GM21825 (cell line): ENCODE data around the gene SLC43A1.
"Not testable (repeated sequence)": the region's sequence is repeated elsewhere in the genome, so short reads cannot be mapped to it uniquely, and the experiment has no call there.

ENCODE experiments used
- ATAC-seq: cut with Tn5 transposase; IDR thresholded peaks from one replicate; pipeline ENCODE4 v1.9.1; 2021; ENCODE audit warnings: mild to moderate bottlenecking, moderate library complexity; ENCODE audit not compliant: unreplicated experiment

Gene SLC43A1

GRCh38 chr11:57515332-57516060, at the start of gene SLC43A1:
Gene SLC43A1, minus strand, starts transcription at chr11:57515702. Its CDS starts 1,591 bp downstream, at chr11:57514111.
- ATAC-seq = peak; percentile 51

DNA sequence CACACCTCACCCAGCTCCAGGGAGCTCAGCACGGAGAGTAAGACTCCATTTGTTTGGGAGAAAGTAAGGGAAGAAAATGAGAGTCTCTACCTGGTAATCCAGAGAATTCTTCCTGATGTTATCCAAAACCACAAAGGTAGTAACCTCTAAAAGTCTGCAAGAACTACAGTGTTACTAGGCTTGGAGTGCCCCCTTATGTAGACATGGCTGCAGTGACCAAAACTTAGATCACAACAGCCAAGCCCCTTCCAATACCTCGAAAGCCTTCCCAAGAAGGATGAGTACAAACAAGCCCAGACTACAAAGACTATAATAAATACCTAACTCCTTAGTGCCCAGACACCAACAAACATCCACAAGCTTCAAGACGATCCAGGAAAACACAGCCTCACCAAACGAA, 47.1 kb upstream of the SLC43A1 start:
- ATAC-seq = no peak

- no peak for ATAC-seq
These were observed 44.6 kb upstream of the SLC43A1 start for GRCh38 chr11:57560146-57560545.

GRCh38 chr11:57556041-57556440, 40.5 kb upstream of the SLC43A1 start:
- no peak for ATAC-seq

DNA sequence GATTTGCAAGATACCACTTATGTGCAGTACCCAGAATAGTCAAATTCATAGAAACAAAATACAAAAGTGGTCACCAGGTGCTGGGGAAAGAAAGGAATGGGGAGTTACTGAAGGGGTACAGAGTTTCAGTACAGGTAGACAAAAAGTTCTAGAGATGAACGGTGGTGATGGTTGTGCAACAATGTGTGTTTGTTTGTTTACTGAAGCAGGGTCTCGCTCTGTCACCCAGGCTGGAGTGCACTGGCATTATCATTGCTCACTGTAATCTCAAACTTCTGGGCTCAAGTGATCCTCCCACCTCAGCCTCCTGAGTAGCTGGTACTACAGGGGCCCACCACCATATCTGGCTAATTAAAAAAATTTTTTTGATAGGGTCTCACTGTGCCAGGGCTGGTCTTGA, 39.9 kb upstream of the SLC43A1 start:
- ATAC-seq = no peak

- ATAC-seq = no peak
These were observed 37.0 kb upstream of the SLC43A1 start for GRCh38 chr11:57552479-57552878.

GRCh38 chr11:57551941-57552340, 36.4 kb upstream of the SLC43A1 start:
- ATAC-seq = no peak

DNA sequence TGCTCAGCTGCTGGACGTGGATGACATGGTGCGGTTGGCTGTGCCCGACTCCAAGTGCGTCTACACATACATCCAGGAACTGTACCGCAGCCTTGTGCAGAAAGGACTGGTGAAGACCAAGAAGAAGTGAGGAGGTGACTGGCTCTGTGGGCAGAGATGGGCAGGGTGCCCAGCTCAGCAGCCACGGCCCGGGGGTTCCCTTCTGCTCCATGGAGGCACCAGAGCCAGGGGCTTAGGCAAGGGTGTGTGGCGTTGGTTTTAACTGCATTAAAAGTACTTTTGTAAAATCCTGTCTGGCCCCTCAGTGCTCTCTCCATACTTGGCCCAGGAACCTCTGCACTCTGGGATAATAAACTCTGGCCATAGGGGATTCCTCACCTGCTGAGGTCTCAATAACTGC, 34.5 kb upstream of the SLC43A1 start:
- no peak for ATAC-seq

DNA sequence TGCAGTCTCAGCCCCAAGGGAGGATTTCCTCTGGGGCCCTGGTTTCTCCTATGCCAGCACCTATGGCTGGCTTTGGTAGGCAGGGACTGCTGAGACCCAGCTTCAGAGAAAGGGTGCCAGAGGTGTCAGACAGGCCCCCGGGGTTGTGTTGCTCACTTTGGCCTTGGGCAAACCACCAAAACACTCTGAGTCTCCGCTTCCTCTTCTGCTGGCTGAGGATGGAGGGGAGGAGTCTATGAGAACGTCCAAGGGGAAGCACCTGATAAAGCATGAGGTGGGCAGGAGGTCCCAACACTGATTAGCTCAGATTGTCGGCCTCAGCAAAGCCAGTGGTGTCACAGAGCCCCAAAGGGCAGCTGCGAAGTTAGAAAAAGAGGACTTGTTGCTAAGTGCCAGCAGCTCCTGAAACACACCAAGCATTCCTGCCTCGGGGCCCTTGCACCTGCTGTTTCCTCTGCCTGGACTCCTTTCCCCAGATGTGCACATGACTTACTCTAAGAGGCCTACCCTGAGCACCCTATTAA, 32.4 kb upstream of the SLC43A1 start:
- ATAC-seq = peak; percentile 94

- ATAC-seq = peak; percentile 48
These were observed 31.5 kb upstream of the SLC43A1 start for GRCh38 chr11:57546869-57547475.

- no peak for ATAC-seq
These were observed 30.9 kb upstream of the SLC43A1 start for GRCh38 chr11:57546451-57546850.

- no peak for ATAC-seq
These were observed 30.4 kb upstream of the SLC43A1 start for GRCh38 chr11:57545883-57546282.

DNA sequence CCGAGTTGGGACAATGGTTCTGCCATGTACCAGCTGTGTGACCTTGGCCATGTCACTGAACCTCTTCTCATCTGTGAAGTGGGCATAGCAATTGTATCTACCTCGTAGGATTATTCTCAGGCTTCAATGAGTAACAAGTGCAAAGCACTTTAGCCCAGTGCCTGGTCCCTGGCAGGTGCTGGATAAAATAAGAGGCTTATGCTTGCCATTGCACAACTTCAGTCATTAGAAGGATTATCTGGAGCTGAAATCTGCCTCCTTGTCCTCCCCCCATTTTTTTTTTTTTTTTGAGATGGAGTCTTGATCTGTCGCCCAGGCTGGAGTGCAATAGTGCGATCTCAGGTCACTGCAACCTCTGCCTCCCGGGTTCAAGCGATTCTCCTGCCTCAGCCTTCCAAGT, 29.1 kb upstream of the SLC43A1 start:
- ATAC-seq = no peak

- no peak for ATAC-seq
These were observed 28.1 kb upstream of the SLC43A1 start for GRCh38 chr11:57543593-57543992.

GRCh38 chr11:57542582-57542981, 27.1 kb upstream of the SLC43A1 start:
- ATAC-seq = no peak

GRCh38 chr11:57541169-57541568, 25.7 kb upstream of the SLC43A1 start:
- ATAC-seq = no peak

GRCh38 chr11:57539342-57539741, 23.8 kb upstream of the SLC43A1 start:
- no peak for ATAC-seq

- no peak for ATAC-seq
These were observed 21.6 kb upstream of the SLC43A1 start, which contains the start of gene SMTNL1 for GRCh38 chr11:57536947-57537619. Gene SMTNL1, plus strand, starts transcription at chr11:57537595. Its CDS starts 5,048 bp downstream, at chr11:57542643.

GRCh38 chr11:57534449-57534848, 18.9 kb upstream of the SLC43A1 start:
- not testable (repeated sequence) for ATAC-seq

- ATAC-seq = peak; percentile 96
These were observed 15.3 kb upstream of the SLC43A1 start, which contains the start of gene TIMM10 for GRCh38 chr11:57530596-57531507. Gene TIMM10, minus strand, starts transcription at chr11:57530754. Its CDS starts 565 bp downstream, at chr11:57530189.

GRCh38 chr11:57530215-57530595, 14.7 kb upstream of the SLC43A1 start:
- no peak for ATAC-seq
